Inflammatory macrophage treated with lipopolysaccharide for 1 hour (primary cell): ENCODE data around the gene CBLN1.
"Not testable (repeated sequence)": the region's sequence is repeated elsewhere in the genome, so short reads cannot be mapped to it uniquely, and the experiment has no call there.

Source experiments
- DNase-seq, 2 donors: peaks; one replicate each; pipeline ENCODE4 v3.0.0-alpha.2; 2020 to 2022

CBLN1 gene

GRCh38 chr16:49277386-49277742 is 4.3 kb downstream of the CBLN1 start:
- DNase-seq = no peak

- no peak for DNase-seq
Observed at GRCh38 chr16:49276646-49277385, 4.8 kb downstream of the CBLN1 start.

GRCh38 chr16:49275870-49276269 is 5.8 kb downstream of the CBLN1 start:
- no peak for DNase-seq

- DNase-seq = no peak
Observed at GRCh38 chr16:49275050-49275730, 6.4 kb downstream of the CBLN1 start.

- DNase-seq = no peak
Observed at GRCh38 chr16:49274591-49274990, 7.0 kb downstream of the CBLN1 start.

- DNase-seq = no peak
Observed at GRCh38 chr16:49273771-49274170, 7.9 kb downstream of the CBLN1 start.

GRCh38 chr16:49271363-49271762 is 10.3 kb downstream of the CBLN1 start:
- DNase-seq = no peak

- no peak for DNase-seq
Observed at GRCh38 chr16:49269201-49269600, 12.4 kb downstream of the CBLN1 start.

GRCh38 chr16:49268667-49269066 is 13.0 kb downstream of the CBLN1 start:
- no peak for DNase-seq

GRCh38 chr16:49262501-49262900 is 19.1 kb downstream of the CBLN1 start:
- DNase-seq = no peak

GRCh38 chr16:49261930-49262329 is 19.7 kb downstream of the CBLN1 start:
- no peak for DNase-seq

GRCh38 chr16:49260956-49261530 is 20.6 kb downstream of the CBLN1 start:
- DNase-seq = no peak

GRCh38 chr16:49260253-49260652 is 21.4 kb downstream of the CBLN1 start:
- DNase-seq = no peak

GRCh38 chr16:49259330-49259729 is 22.3 kb downstream of the CBLN1 start:
- no peak for DNase-seq

- DNase-seq = no peak
Observed at GRCh38 chr16:49250689-49251088, 30.9 kb downstream of the CBLN1 start.

- no peak for DNase-seq
Observed at GRCh38 chr16:49248227-49248626, 33.4 kb downstream of the CBLN1 start.

GRCh38 chr16:49236216-49236615 is 45.4 kb downstream of the CBLN1 start:
- no peak for DNase-seq

- not testable (repeated sequence) for DNase-seq
Observed at GRCh38 chr16:49228335-49228734, 53.3 kb downstream of the CBLN1 start.
